Skeletal muscle tissue (tissue), 4 donors: ENCODE measurements around the gene PIM3. TPM values are rescaled to one million over a fixed set of nuclear protein-coding genes. Genes with fewer than 3 reads are reported as not detected.
"Not testable (repeated sequence)": the region's sequence is repeated elsewhere in the genome, so short reads cannot be mapped to it uniquely, and the experiment has no call there.

Experiments used
- H3K27ac ChIP-seq: one replicate; pipeline ENCODE4 v1.7.0; 2013; ENCODE audit warnings: mild to moderate bottlenecking, low read depth, low read length, inconsistent platforms
- H3K27me3 ChIP-seq, 3 donors: one replicate each; pipeline ENCODE4 v1.7.0; 2013; ENCODE audit warnings: low read length in 3 of 3; ENCODE audit not compliant: control insufficient read depth in 3 of 3, insufficient read depth in 3 of 3
- H3K36me3 ChIP-seq, 3 donors: one replicate each; pipeline ENCODE4 v1.7.0; 2013; ENCODE audit warnings: low read length in 3 of 3; ENCODE audit not compliant: control insufficient read depth in 3 of 3, insufficient read depth in 3 of 3
- H3K4me1 ChIP-seq, 3 donors: one replicate each; pipeline ENCODE4 v1.7.0; 2013; ENCODE audit warnings: low read length in 3 of 3, mild to moderate bottlenecking in 3 of 3; ENCODE audit not compliant: control insufficient read depth in 3 of 3, insufficient read depth in 3 of 3
- H3K4me3 ChIP-seq, 3 donors: one replicate each; pipeline ENCODE4 v1.7.0; 2013; ENCODE audit warnings: low read length in 3 of 3
- H3K9ac ChIP-seq, 3 donors: one replicate each; pipeline ENCODE4 v1.7.0; 2013; ENCODE audit warnings: low read length in 3 of 3, mild to moderate bottlenecking in 3 of 3, moderate library complexity in 2 of 3, low read depth in 1 of 3
- H3K9me3 ChIP-seq, 3 donors: one replicate each; pipeline ENCODE4 v1.7.0; 2013; ENCODE audit warnings: low read length in 3 of 3; ENCODE audit not compliant: control insufficient read depth in 3 of 3
- total RNA-seq: library from RNA; depleted of rRNA; stranded (reverse); fragments of >200 nt; gene quantifications from one replicate; pipeline ENCODE4 v1.2.3, GENCODE V29; 2014
- donor health status: Osteomylitis.

Gene PIM3
- total RNA-seq, 1 donor from 2014 or later: 14.6 TPM

DNA sequence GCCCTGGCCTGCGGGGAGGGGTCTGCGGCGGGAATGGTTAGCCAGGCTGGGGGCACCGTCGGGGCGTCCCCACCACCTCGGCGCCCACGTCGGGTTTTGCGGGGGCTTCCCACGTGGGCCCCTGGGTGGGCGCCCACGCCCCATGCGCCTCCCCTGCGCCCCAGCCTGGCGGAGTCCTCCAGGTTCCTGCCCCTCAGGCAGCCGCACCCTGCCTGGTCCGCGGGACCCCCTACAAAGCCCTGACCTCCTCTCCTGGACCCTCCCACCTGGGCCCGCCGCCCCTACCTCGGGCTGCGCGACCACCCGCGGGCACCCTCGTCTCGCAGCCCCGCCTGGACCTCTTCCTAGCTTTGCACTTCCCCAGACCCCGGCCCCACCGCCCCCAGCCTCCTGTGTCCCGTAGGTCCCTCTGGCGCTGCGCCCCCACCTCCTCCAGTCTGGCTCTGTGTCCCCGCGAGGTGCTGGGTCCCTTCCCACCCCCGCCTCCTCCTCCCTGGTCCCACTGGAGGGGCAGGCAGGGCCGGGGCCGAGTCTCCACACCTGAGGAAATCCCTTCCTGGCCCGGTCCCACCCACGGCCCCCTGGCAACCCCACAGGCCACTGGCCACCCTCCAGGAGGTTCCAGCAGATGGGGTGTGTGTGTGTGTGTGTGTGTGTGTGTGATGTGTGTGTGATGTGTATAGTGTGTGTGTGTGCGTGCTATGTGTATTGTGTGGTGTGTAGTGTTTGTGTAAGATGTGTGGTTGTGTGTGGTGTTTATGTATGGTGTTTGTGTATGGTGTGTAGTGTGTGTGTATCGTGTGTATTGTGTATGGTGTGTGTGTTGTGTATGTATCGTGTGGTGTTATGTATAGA, 11.8 kb downstream of the PIM3 start:
- H3K4me3 ChIP-seq: no peak overlapping the region
- no peaks in the 10 kb centered on the region for H3K27me3 ChIP-seq
- H3K9ac ChIP-seq: peak overlapping the region in 1 of 3 donors; percentile 80
- H3K9me3 ChIP-seq: no peaks in the 10 kb centered on the region
- H3K27ac ChIP-seq: no peak overlapping the region
- H3K4me1 ChIP-seq: peaks cover 22 to 50% (median 40%) of the 10 kb centered on the region in 3 donors
- no peaks in the 10 kb centered on the region for H3K36me3 ChIP-seq

DNA sequence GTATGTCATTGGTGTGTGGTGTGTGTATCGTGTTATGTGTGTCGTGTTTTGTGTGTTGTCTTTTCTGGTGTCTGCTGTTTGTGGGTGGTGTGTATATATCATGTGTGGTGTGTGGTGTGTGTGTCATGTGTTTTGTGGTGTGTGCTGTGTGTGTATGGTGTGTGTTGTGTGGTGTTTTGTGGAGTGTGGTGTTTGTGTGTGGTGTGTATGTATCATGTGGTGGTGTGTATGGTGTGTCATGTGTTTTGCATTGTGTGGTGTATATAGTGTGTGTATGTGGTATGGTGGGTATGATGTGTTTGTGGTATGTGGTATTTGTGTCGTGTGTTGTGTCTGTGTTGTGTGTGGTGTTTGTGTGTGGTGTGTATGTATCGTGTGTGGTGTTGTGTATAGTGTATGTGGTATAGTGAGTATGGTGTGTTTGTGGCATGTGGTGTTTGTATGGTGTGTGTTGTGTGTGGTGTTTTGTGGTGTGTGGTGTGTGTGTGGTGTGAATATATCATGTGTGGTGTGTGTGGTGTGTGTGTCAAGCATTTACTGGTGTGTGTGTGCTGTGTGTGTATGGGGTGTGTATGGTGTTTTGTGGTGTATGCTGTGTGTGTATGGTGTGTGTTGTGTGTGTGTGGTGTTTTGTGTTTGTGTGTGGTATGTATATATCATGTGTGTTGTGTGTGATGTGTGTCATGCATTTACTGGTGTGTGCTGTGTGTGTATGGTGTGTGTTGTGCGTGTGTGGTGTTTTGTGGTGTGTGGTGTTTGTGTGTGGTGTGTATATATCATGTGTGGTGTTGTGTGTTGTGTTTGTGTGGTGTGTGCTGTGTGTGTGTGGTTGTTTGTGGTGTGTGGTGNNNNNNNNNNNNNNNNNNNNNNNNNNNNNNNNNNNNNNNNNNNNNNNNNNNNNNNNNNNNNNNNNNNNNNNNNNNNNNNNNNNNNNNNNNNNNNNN, 12.7 kb downstream of the PIM3 start:
- H3K9me3 ChIP-seq: no peaks in the 10 kb centered on the region
- H3K36me3 ChIP-seq: no peaks in the 10 kb centered on the region
- H3K4me1 ChIP-seq: peaks cover 13 to 41% (median 31%) of the 10 kb centered on the region in 3 donors
- H3K4me3 ChIP-seq: no peak overlapping the region
- H3K27ac ChIP-seq: no peak overlapping the region
- no peaks in the 10 kb centered on the region for H3K27me3 ChIP-seq
- no peak overlapping the region for H3K9ac ChIP-seq

DNA sequence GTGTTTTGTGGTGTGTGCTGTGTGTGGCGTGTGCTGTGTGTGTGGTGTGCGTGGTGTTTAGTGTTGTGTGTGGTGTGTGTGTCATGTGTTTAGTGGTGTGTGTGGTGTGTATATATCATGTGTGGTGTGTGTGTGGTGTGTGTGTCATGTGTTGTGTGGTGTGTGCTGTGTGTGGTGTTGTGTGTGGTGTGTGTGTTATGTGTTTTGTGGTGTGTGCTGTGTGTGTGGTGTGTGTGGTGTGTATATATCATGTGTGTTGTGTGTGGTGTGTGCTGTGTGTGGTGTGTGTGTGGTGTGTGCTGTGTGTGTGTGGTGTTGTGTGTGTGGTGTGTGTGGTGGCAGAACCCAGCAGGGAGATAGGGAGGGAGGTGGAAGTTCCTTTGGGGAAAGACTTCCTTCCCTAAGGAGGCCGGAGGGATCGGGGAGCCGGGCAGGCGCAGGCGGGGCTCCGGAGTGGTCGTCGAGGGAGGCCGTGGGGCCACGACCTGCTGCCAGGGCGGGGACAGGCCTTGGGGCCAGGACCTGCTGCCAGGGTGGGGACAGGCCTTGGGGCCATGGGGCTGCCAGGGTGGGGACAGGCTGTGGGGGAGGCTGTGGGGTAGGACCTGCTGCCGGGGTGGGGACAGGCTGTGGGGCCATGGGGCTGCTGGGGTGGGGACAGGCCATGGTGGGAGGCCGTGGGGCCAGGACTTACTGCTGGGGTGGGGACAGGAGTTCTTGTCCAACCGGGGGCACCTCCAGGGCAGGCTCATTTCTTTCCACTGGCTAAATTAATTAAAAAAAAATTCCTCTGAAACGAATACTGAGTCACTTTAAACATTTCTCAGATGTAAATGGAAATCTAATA, 15.2 kb downstream of the PIM3 start:
- peaks cover 4 to 19% (median 13%) of the 10 kb centered on the region in 3 donors for H3K4me1 ChIP-seq
- no peaks in the 10 kb centered on the region for H3K27me3 ChIP-seq
- no peaks in the 10 kb centered on the region for H3K9me3 ChIP-seq
- no peak overlapping the region for H3K27ac ChIP-seq
- H3K9ac ChIP-seq: no peak overlapping the region
- no peaks in the 10 kb centered on the region for H3K36me3 ChIP-seq
- no peak overlapping the region for H3K4me3 ChIP-seq

DNA sequence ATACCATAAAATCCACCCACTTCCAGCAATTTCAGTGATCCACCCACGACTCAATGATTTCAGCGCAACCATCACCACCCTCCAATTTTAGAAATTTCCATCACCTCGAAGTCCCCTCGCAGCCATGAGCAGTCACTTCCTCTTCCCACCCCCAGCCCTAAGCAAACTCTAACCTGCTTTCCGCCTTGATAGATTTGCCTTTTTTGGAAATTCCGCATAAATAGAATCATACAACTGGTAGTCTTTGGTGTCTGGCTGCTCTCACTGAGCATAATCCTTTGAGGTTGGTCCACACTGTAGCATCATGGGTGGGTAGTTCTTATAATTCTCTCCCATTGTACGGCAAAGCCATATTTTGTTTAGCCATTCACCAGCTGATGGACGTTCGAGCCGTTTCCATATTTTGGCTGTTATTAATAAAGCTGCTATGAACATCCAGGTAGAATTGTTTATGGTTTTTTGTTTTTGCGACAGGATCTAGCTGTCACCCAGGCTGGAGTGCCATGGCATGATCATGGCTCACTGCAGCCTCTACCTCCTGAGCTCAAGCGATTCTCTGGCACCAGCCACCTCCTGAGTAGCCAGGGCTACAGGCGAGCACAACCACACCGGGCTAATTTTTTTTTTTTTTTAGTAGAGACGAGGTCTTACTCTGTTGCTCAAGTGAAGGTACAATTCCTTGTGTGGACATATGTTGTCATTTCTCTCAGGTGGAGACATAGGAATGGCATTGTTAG, 16.0 kb downstream of the PIM3 start:
- Histone ChIP-seq H3K4me3 (no peak overlapping the region), H3K4me1 (peaks cover 0 to 12% (median 6%) of the 10 kb centered on the region in 3 donors), H3K27ac (no peak overlapping the region), H3K27me3 (no peaks in the 10 kb centered on the region), H3K9me3 (no peaks in the 10 kb centered on the region), H3K9ac (no peak overlapping the region), H3K36me3 (no peaks in the 10 kb centered on the region)

DNA sequence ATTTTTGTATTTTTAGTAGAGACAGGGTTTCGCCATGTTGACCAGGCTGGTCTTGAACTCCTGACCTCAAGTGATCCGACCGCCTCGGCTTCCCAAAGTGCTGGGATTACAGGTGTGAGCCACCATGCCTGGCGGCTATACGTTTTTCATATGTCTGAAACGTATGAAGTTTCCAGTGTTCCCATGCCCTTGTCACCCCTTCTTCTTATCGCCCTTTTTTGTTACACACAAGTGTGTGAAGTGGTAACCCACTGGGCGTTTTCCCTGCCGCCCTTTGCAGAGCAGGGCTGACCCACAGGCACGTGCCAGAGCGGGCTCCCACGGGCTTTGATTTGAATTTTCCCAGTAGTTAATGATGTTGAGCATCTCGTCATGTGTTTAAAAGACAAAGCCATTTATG, 17.0 kb downstream of the PIM3 start:
- Histone ChIP-seq H3K36me3 (no peaks in the 10 kb centered on the region), H3K4me1 (peaks cover 0 to 10% (median 3%) of the 10 kb centered on the region in 3 donors), H3K27ac (no peak overlapping the region), H3K4me3 (no peak overlapping the region), H3K9ac (no peak overlapping the region), H3K27me3 (peaks cover under 1 to 1% (median 1%) of the 10 kb centered on the region in 3 donors), H3K9me3 (no peaks in the 10 kb centered on the region)

DNA sequence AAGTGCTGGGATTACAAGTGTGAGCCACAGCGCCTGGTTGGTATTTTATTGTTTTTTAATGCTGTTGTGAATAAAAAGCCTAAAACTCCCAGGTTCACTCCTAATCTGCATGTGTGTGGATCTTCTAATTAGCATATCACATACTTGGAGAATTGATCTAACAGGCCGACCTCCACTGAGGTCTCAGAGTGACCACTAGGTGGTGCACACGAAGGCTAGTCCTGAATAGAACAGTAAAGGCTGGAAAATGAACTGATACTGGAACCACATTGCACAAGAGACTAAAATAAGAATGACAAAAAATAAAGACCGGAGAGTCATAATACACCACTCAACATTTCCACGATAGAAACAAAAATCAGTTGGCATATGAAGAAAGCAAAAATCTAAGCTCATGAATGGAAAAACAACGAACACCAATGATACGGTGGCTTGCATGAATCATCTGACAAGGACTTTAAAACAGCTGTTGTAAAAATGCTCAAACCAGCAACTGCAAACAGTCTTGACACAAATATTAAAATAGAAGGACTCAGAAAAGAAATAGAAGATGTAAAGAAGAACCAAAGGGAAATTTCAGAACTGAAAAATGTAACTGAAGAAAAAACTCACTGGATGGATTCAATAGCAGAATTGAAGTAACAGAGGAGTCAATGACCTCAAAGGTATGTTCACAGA, 19.2 kb downstream of the PIM3 start:
- H3K27ac ChIP-seq: no peak overlapping the region
- peaks cover 12 to 15% (median 14%) of the 10 kb centered on the region in 3 donors for H3K27me3 ChIP-seq
- no peak overlapping the region for H3K9ac ChIP-seq
- H3K4me3 ChIP-seq: no peak overlapping the region
- no peaks in the 10 kb centered on the region for H3K9me3 ChIP-seq
- no peaks in the 10 kb centered on the region for H3K36me3 ChIP-seq
- H3K4me1 ChIP-seq: peaks cover 0 to 5% (median 5%) of the 10 kb centered on the region in 3 donors

DNA sequence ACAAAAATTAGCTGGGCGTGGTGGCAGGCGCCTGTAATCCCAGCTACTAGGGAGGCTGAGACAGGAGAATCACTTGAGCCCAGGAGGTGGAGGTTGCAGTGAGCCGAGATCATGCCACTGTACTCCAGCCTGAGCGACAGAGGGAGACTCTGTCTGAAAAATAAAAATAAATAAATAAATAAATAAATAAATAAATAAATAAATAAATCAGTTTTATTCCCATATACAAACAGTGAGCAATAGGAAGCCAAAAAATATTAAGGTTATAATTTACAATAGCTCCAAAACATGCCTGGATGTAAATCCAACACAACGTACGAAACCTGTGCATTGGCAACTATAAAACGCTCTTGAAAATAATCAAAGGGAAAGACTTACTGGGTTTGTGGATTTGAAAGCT, 21.2 kb downstream of the PIM3 start:
- H3K27me3 ChIP-seq: peaks cover 14 to 18% (median 15%) of the 10 kb centered on the region in 3 donors
- not testable (repeated sequence) for H3K9me3 ChIP-seq, H3K9ac ChIP-seq, H3K4me3 ChIP-seq, H3K27ac ChIP-seq, H3K4me1 ChIP-seq, H3K36me3 ChIP-seq

DNA sequence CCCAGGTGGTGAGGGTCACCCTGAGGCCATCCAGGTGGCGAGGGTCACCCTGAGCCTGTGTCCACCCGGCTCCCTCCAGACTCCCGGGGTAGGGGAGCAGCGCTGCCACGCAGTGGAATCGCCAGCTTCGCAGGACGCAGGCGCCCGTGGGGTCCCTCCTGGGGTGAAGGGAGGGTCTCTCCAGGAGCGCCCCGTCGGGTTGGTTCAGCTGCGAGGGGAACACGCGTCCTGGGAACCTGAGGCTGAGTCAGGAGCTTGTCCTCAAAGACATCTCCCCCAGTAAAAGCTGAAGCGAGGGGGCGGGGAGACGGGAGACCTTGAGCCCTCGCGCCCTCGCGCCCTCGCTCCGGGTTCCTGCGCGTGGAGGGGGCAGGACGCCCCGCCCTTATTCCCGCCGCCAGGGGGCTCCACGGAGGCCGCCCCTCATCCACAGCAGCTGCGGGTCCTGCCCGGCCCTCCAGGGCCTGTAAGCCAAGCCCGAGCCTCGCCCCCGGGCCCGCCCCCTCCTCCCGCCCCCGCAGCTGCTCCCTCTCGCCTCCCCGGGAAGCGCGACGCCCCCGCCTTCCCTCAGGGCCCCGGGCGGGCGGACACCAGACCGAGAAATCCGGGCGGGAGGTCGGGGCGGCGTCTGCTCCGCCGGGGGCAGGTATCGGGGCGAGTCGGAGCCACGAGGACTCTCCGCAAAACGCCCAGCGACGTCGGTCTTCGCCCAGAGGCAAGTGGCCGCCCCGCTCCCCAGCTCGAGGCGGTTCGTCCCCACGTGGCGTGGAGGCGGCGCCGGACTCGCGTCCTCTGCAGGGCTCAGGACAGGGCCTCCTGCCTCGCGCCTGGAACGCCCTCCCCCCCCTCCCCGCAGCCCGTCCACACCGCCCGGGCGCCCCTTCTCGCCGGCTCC, 22.8 kb downstream of the PIM3 start:
- Histone ChIP-seq H3K4me1 (peaks cover 0 to 2% (median 0%) of the 10 kb centered on the region in 3 donors), H3K36me3 (no peaks in the 10 kb centered on the region), H3K9ac (no peak overlapping the region), H3K4me3 (peak overlapping the region in 1 of 3 donors; percentile 41), H3K27me3 (peaks cover 14 to 18% (median 15%) of the 10 kb centered on the region in 3 donors), H3K27ac (no peak overlapping the region), H3K9me3 (peaks cover 0 to 2% (median 0%) of the 10 kb centered on the region in 3 donors)
